ENCODE measurements around the gene NRCAM. TPM values are rescaled to one million over a fixed set of nuclear protein-coding genes. Genes with fewer than 3 reads are reported as not detected.

NRCAM gene
- total RNA-seq, 2 experiments from 2014 or later: 3.4 to 7.0 TPM

- H3K27me3 ChIP-seq (ENCODE audit: control insufficient read depth in 1 of 2, insufficient read depth in 2 of 2, low read length in 2 of 2): no peaks in the 10 kb centered on the region
- DNase-seq (no peak), ATAC-seq (ENCODE audit: poor library complexity) (no peak)
- no peaks in the 10 kb centered on the region for H3K9me3 ChIP-seq (ENCODE audit: control insufficient read depth in 1 of 2, insufficient read depth in 1 of 2, low read length in 2 of 2)
- H3K4me3 Mint-ChIP-seq: no peak overlapping the region
- no peak for TF ChIP-seq CTCF (IDR thresholded peaks at IDR 0.05)
- no peaks in the 10 kb centered on the region for H3K36me3 Mint-ChIP-seq (ENCODE audit: low read depth)
- H3K27ac ChIP-seq (ENCODE audit: low read depth in 1 of 2, low read length in 2 of 2): no peak overlapping the region
- H3K27me3 Mint-ChIP-seq: peaks cover 3% of the 10 kb centered on the region
- H3K27ac Mint-ChIP-seq: no peak overlapping the region
- POLR2A ChIA-PET: interaction anchor here (1.3 kb wide), 1 partner anchor 9 kb away, joined by 3 read pairs; no protein-coding TSS in a partner anchor
- CTCF ChIA-PET: no interaction called here
- H3K9me3 Mint-ChIP-seq: no peaks in the 10 kb centered on the region
- H3K4me1 Mint-ChIP-seq (ENCODE audit: low read depth): no peaks in the 10 kb centered on the region
- no peak overlapping the region for H3K4me3 ChIP-seq (ENCODE audit: low read length)
- no peaks in the 10 kb centered on the region for H3K36me3 ChIP-seq (ENCODE audit: insufficient read depth, low read length)
- intact Hi-C loops (cut with DNase I, micrococcal nuclease): no loop called here
- H3K4me1 ChIP-seq (ENCODE audit: insufficient read depth, low read length): no peaks in the 10 kb centered on the region
Observed at GRCh38 chr7:108308903-108309302, 147.3 kb downstream of the NRCAM start.

- Mint-ChIP-seq H3K36me3 (ENCODE audit: low read depth) (no peaks in the 10 kb centered on the region), H3K27ac (no peak overlapping the region), H3K4me1 (ENCODE audit: low read depth) (no peaks in the 10 kb centered on the region), H3K4me3 (no peak overlapping the region), H3K27me3 (peaks cover 3% of the 10 kb centered on the region), H3K9me3 (no peaks in the 10 kb centered on the region)
- Histone ChIP-seq H3K9me3 (ENCODE audit: control insufficient read depth in 1 of 2, insufficient read depth in 1 of 2, low read length in 2 of 2) (no peaks in the 10 kb centered on the region), H3K36me3 (ENCODE audit: insufficient read depth, low read length) (no peaks in the 10 kb centered on the region), H3K4me1 (ENCODE audit: insufficient read depth, low read length) (no peaks in the 10 kb centered on the region), H3K27me3 (ENCODE audit: control insufficient read depth in 1 of 2, insufficient read depth in 2 of 2, low read length in 2 of 2) (no peaks in the 10 kb centered on the region), H3K4me3 (ENCODE audit: low read length) (no peak overlapping the region), H3K27ac (ENCODE audit: low read depth in 1 of 2, low read length in 2 of 2) (no peak overlapping the region)
- ChIA-PET CTCF (no interaction called here), POLR2A (no interaction called here)
- ATAC-seq (ENCODE audit: poor library complexity) (no peak), DNase-seq (no peak)
- intact Hi-C loops (cut with DNase I, micrococcal nuclease): no loop called here
- TF ChIP-seq CTCF (IDR thresholded peaks at IDR 0.05): no peak
Observed at GRCh38 chr7:108308276-108308675, 148.0 kb downstream of the NRCAM start.

DNA sequence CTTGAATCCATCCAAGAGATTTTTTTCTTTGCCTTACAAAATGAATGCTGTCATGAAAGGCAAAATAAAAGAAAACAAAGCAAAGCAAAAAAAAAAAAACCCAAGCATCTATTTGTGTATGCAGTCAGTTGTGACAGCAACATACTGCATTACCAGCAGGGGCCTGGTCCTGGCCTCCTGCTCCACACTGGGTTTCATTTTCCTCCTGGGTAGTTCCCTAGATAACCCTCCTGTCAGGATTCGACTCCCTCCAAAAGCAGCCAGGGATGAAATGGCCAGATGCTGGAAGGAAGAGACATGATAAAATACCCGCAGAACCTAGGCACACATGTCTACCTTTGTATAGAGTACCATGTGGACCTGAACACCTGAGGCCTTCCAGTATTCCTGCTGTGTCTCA, 148.6 kb downstream of the NRCAM start:
- no peaks in the 10 kb centered on the region for H3K4me1 ChIP-seq (ENCODE audit: insufficient read depth, low read length)
- ATAC-seq (ENCODE audit: poor library complexity) (no peak), DNase-seq (no peak)
- no peak overlapping the region for H3K27ac ChIP-seq (ENCODE audit: low read depth in 1 of 2, low read length in 2 of 2)
- H3K27me3 ChIP-seq (ENCODE audit: control insufficient read depth in 1 of 2, insufficient read depth in 2 of 2, low read length in 2 of 2): no peaks in the 10 kb centered on the region
- no peak overlapping the region for H3K4me3 ChIP-seq (ENCODE audit: low read length)
- TF ChIP-seq CTCF (IDR thresholded peaks at IDR 0.05): no peak
- Mint-ChIP-seq H3K9me3 (no peaks in the 10 kb centered on the region), H3K4me3 (no peak overlapping the region), H3K27ac (no peak overlapping the region), H3K4me1 (ENCODE audit: low read depth) (no peaks in the 10 kb centered on the region), H3K36me3 (ENCODE audit: low read depth) (no peaks in the 10 kb centered on the region), H3K27me3 (peaks cover 3% of the 10 kb centered on the region)
- intact Hi-C loops (cut with DNase I, micrococcal nuclease): no loop called here
- no peaks in the 10 kb centered on the region for H3K9me3 ChIP-seq (ENCODE audit: control insufficient read depth in 1 of 2, insufficient read depth in 1 of 2, low read length in 2 of 2)
- no peaks in the 10 kb centered on the region for H3K36me3 ChIP-seq (ENCODE audit: insufficient read depth, low read length)
- ChIA-PET POLR2A (no interaction called here), CTCF (no interaction called here)
